HG03025 (cell line): ENCODE data around the gene RELN.

Source experiments
- ATAC-seq: cut with Tn5 transposase; IDR thresholded peaks from one replicate; pipeline ENCODE4 v1.9.1; 2021; ENCODE audit warnings: mild to moderate bottlenecking, moderate library complexity; ENCODE audit not compliant: unreplicated experiment, low FRiP score

Gene RELN

DNA sequence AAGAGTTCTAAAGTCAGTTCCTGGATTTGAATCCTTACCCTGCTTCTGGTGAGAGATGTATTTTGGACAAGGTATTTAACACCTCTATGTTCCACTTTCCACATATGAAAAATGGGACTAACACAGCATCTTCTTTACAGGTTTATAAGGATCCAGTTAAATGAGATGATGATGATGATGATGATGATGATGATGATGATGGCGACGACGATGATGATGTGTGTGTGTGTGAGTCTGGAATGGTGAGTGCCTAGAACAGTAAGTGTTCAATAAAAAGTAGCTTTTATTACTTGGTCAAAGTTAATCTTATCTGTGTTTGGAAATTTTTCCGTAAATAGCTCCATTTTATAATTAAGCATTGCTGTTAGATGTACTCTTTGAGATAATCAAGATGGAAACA, 295.2 kb downstream of the RELN start:
- ATAC-seq = no peak

- ATAC-seq = no peak
These were observed 298.2 kb downstream of the RELN start for GRCh38 chr7:103691291-103691690.

DNA sequence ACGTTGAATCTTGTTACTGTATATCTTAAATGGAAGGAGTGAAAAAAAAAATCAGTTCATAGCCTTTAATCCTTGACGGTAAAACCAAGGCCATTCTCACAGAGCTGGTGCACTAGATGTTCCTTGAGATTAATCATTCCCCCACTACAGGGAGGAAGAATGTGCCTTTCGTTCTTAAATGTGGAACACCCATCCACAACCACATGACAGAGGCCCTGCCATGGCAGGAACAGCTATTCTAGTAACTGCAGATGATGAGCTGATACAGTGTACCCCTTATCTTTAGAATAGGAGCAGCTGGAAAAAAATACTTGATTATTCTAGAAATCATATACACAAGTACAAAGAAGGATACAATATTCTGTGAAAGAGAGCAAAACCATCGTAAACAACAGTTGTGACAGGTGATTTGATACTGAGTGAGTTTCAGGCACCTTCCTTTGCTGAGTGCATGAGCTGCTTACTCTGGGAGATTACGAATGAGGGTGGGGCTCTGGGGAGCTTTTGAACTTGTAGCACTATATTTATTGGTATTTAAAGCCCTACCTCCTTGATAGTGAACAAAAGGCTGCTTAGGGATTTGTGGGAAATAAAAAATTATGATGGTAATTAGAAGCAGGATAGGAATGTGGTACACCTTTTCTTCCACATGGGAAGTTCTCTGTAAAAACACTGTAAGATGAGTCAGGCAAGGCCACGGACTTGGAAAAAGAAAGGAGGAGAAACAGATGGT, 299.1 kb downstream of the RELN start:
- ATAC-seq = no peak

DNA sequence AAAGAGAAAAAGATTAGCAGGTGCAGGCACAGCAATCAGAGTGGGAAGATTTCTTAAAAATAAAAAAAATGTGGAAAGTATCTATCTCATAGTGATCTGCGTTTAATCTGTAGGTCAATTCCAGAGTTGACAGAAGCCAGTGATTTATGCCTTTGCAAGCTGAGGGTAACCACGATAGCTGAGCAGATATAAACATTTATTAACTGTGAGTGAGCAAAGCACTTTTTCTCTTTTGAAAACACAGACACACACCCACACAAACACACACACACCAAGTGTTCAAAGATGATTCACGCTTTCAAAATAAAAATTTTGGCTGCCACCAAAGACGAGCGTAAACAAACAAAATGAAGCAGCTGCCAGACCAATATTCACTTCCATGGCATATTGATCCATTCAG, 300.2 kb downstream of the RELN start:
- no peak for ATAC-seq

GRCh38 chr7:103687951-103688350, 301.5 kb downstream of the RELN start:
- no peak for ATAC-seq

- no peak for ATAC-seq
These were observed 302.2 kb downstream of the RELN start for GRCh38 chr7:103687272-103687671.

- ATAC-seq = no peak
These were observed 302.7 kb downstream of the RELN start for GRCh38 chr7:103686763-103687162.

DNA sequence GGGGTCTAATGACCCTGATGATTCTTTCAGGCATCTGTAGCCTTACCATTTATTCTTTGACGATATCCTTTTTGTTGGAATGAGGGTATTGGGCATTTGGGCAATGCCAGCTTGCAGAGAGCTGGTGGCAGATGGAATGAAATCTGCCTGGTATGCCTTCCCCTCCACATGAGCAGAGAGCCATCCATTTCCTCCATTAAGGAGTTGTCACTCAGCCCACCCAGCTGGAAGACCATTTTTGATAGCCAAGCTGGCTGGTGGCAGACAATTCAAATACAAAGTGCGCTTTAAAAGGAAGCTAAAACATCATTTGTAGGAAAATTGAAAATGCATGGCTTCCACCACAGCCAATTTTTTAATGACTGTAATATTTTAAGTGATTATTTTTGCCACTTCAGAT, 303.4 kb downstream of the RELN start:
- ATAC-seq = no peak

DNA sequence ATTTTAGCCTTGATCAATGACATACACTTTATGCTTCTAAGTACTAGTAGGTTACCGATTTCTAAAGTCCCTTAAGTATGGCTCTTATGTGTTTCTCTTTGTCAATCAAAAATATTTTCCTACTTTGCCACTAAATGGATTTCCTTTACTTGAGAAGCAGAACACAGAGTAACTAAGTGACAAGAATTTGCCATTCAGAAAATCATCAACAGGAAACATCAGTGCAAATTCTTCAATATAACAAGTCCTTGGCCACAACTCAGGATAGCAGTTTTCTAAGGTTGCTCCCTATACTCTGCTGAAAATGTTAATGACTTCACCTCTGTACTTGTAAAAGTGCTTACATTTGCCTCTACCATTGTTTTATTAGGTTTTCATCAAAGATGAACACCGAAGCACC, 303.8 kb downstream of the RELN start:
- ATAC-seq = no peak

DNA sequence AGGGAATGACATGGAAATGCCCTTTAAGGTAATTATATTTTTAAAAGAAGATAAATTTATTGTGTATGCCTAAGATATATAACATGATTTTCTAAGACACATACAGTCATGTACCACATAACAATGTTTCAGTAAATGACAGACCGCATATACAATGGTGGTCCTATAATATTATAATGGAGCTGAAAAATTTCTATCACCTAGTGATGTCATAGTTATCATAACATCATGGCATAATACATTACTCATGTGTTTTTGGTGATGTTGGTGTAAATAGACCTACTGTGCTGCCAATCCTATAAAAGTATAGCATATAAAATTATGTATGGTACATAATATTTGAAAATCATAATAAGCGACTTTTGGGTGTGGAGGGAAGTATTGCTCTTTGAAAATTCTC, 306.1 kb downstream of the RELN start:
- ATAC-seq = no peak

- no peak for ATAC-seq
These were observed 309.0 kb downstream of the RELN start for GRCh38 chr7:103680161-103681144.

- ATAC-seq = no peak
These were observed 310.0 kb downstream of the RELN start for GRCh38 chr7:103679151-103680132.

- ATAC-seq = no peak
These were observed 321.0 kb downstream of the RELN start for GRCh38 chr7:103668279-103668941.

DNA sequence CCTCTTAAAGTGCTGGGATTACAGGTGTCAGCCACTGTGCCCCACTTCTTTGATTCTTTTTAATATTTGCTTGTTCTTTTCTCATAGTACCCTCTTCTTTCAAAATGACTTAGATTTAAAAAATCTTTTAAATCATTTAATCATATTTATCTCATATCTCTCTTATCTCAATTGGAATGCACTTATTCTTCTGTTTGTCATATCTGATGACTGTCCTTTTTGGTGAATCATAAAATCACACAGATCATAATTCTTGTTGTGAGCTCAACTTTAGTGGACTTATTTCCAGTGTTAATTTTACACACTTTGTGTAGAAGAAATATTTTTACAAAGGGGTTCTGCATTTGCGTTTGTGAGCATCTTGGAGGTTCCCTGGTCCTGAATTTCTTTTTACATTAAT, 323.1 kb downstream of the RELN start:
- ATAC-seq = no peak

GRCh38 chr7:103664577-103664976, 324.9 kb downstream of the RELN start:
- ATAC-seq = no peak

GRCh38 chr7:103660455-103661371, 328.7 kb downstream of the RELN start:
- no peak for ATAC-seq

- no peak for ATAC-seq
These were observed 331.1 kb downstream of the RELN start for GRCh38 chr7:103658055-103659005.

DNA sequence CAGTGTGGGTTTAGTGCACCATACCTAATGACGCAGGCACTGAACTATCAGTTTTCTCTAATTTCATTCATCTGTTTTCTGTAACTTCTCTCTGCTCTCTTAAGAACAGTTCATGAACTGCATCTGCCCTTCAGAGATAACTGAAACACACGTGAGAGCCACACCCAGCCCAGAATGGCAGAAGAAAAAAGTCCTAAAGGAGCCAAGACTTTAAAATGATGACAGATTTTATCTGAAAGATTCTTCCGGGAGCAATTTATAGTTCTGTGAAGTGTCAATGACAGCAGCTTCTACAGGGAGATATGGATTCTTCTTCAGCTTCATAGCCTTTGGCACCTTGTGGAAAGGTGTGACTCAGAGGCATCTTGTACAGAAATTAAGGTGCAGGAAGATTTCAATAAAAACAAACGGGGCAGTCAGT, 332.0 kb downstream of the RELN start:
- ATAC-seq = no peak
